Activated CD4-positive, alpha-beta T cell treated with anti-CD3 and anti-CD28 coated beads for 1 hour (primary cell): ENCODE measurements around the gene RRAGC.
A peak's percentile ranks its signal among the peaks of the same experiment; 100 is the strongest.
"Not testable (repeated sequence)": the region's sequence is repeated elsewhere in the genome, so short reads cannot be mapped to it uniquely, and the experiment has no call there.

ENCODE experiments used
- DNase-seq: peaks from one replicate; pipeline ENCODE4 v3.0.0-alpha.2; 2020

Gene RRAGC

GRCh38 chr1:38852780-38853179, 6.8 kb downstream of the RRAGC start:
- no peak for DNase-seq

- no peak for DNase-seq
These were observed 11.5 kb downstream of the RRAGC start for GRCh38 chr1:38848071-38848470.

- no peak for DNase-seq
These were observed 13.4 kb downstream of the RRAGC start for GRCh38 chr1:38846210-38846609.

- DNase-seq = not testable (repeated sequence)
These were observed 14.5 kb downstream of the RRAGC start for GRCh38 chr1:38845088-38845487.

- no peak for DNase-seq
These were observed 19.3 kb downstream of the RRAGC start for GRCh38 chr1:38840281-38840680.

- no peak for DNase-seq
These were observed 20.2 kb downstream of the RRAGC start for GRCh38 chr1:38839363-38839762.

GRCh38 chr1:38836316-38836715, 23.3 kb downstream of the RRAGC start:
- DNase-seq = not testable (repeated sequence)

- DNase-seq = no peak
These were observed 24.4 kb downstream of the RRAGC start for GRCh38 chr1:38834937-38835827.

- DNase-seq = no peak
These were observed 25.3 kb downstream of the RRAGC start for GRCh38 chr1:38834221-38834782.

- no peak for DNase-seq
These were observed 26.4 kb downstream of the RRAGC start for GRCh38 chr1:38833146-38833545.

- DNase-seq = no peak
These were observed 27.2 kb downstream of the RRAGC start for GRCh38 chr1:38832370-38832734.

GRCh38 chr1:38831731-38832369, 27.7 kb downstream of the RRAGC start:
- DNase-seq = no peak

GRCh38 chr1:38829368-38829767, 30.2 kb downstream of the RRAGC start:
- DNase-seq = no peak

GRCh38 chr1:38827318-38827717, 32.3 kb downstream of the RRAGC start:
- DNase-seq = no peak

- DNase-seq = no peak
These were observed 32.7 kb downstream of the RRAGC start for GRCh38 chr1:38826886-38827285.

GRCh38 chr1:38826262-38826661, 33.3 kb downstream of the RRAGC start:
- DNase-seq = no peak

GRCh38 chr1:38820860-38821259, 38.7 kb downstream of the RRAGC start:
- no peak for DNase-seq

GRCh38 chr1:38819516-38819915, 40.1 kb downstream of the RRAGC start:
- DNase-seq = no peak

- no peak for DNase-seq
These were observed 40.5 kb downstream of the RRAGC start for GRCh38 chr1:38819040-38819439.

- peak; percentile 24 for DNase-seq
These were observed 41.2 kb downstream of the RRAGC start for GRCh38 chr1:38818175-38818976.

GRCh38 chr1:38817267-38818174, 42.1 kb downstream of the RRAGC start:
- no peak for DNase-seq
